ENCODE results near the gene SYCE3.

Gene SYCE3

GRCh38 chr22:50548921-50549790 is 13.6 kb downstream of the SYCE3 start:
- no peak for DNase-seq (ENCODE audit: low read depth)

- no peak for DNase-seq (ENCODE audit: low read depth)
These were observed 14.4 kb downstream of the SYCE3 start for GRCh38 chr22:50548040-50548920.

- no peak for DNase-seq (ENCODE audit: low read depth)
These were observed 15.3 kb downstream of the SYCE3 start for GRCh38 chr22:50547263-50547985.

DNA sequence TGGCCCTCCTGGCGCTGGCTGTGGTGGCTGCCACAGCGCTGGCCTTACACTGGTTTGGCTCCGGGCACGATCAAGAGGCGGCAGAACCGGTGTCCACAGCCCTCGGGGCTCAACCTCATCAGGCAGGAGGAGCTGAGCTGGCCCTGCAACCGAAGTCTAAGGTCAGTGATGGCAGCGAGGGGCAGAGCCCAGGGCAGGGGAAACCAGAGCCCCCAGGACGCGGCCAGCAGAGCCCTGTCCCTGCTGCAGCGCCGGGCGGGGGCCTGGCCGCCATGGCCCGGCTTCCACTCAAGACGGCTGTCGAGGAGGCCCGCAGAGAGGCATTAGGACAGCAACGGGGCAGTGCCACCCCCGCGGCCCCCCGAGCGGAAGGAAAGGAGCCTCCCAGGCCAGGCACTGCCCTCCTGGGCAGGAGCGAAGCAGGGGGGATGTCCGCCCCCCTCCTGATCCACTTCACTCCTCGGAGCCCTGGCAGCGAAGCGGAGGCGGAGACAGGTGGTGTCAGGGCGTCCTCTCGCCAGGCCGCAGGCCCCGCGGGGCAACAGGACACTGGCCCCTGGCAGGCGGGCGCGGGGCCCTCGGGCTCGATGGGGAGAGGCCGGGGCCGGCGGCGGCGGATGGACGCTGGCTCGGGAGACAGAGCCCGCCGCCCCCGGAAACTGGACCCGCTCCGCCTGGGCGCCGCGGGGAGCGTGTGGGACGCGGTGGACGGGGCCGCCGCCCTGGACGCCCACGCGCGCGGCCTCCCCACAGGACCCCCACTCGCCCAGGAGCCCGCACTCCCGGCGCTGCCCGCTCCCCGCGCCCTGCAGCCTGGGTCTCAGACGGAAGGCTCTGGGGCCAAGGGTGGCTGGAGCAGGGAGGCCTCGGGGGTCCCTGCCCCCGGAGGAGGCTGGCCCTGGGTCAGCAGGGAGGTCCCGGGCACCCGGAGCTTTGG is 16.1 kb downstream of the SYCE3 start:
- DNase-seq (ENCODE audit: low read depth): no peak

- DNase-seq (ENCODE audit: low read depth): no peak
These were observed 17.0 kb downstream of the SYCE3 start, which contains the start of gene KLHDC7B for GRCh38 chr22:50545522-50546325. KLHDC7B (plus strand) TSS chr22:50545899; CDS start chr22:50546244, 345 bp downstream.

GRCh38 chr22:50544746-50545253 is 17.9 kb downstream of the SYCE3 start:
- no peak for DNase-seq (ENCODE audit: low read depth)

DNA sequence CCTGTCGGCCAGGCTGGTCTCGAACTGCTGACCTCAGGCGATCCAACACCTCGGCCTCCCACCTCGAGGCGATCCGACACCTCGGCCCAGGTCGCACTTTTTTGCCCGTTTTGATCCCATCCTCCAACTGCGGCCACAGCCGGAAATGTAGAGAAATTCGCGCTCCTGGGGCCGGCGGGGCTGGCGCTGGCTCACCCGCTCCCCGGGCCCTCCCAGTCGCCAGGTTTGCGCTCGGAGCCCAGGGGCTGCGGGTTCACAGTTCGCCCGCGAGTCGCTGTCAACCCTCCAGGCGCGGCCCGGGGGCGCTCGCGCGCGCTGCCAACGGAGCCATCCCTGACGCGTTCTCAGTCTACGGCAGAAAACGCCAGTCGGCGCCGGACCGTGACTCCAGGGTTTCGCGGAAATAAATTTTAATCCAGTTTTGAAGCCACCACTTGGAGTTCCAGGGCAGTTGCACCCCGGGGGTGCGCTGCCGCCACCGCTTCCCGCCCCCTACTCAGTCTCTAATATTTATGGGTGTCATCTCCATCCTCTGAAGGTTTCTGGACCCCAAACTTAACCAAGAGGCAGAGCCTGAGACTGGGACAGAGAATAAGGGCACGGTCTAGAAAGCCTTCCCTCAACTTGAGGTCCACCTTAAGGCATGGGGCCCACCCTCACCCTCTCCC is 18.5 kb downstream of the SYCE3 start:
- DNase-seq (ENCODE audit: low read depth): peak; percentile 62

GRCh38 chr22:50542416-50542927 is 20.2 kb downstream of the SYCE3 start:
- peak; percentile 50 for DNase-seq (ENCODE audit: low read depth)

GRCh38 chr22:50541667-50542026 is 21.1 kb downstream of the SYCE3 start:
- peak; percentile 91 for DNase-seq (ENCODE audit: low read depth)

DNA sequence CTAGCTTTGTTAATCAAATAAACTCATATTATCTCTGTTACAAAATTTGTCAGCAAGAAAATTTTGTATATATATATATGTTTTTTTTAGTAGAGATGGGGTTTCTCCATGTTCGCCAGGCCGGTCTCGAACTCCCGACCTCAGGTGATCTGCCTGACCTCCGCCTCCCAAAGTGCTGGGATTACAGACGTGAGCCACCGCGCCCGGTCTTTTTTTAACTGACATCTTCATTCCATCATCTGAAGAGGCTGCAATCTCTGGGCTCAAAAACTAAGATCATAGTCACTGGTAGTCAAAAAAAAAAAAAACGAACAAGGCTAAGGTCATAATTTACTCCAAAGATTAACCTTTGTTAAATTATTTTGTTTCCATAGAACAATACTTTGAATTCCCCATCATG is 22.3 kb downstream of the SYCE3 start:
- DNase-seq (ENCODE audit: low read depth): no peak

GRCh38 chr22:50537765-50538164 is 25.0 kb downstream of the SYCE3 start:
- no peak for DNase-seq (ENCODE audit: low read depth)

DNA sequence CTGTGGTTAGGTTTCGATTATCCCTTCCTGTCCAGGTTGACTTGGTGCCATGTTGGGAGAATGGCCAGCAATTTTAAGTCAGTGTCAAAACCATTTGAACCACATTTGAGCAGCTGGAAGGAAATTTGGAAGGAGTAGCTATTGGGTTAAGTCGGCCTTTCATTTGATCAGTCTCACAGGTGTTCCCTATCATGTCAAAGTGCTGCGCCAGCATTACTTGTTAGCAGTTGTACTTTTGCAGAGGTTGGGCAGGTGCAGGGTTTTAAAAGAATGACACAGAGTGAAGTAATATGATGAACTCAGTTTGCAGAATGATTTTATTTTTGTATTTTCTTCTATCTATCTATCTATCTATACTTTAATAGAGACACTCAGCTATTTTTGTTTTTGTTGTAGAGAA is 26.5 kb downstream of the SYCE3 start:
- no peak for DNase-seq (ENCODE audit: low read depth)

DNA sequence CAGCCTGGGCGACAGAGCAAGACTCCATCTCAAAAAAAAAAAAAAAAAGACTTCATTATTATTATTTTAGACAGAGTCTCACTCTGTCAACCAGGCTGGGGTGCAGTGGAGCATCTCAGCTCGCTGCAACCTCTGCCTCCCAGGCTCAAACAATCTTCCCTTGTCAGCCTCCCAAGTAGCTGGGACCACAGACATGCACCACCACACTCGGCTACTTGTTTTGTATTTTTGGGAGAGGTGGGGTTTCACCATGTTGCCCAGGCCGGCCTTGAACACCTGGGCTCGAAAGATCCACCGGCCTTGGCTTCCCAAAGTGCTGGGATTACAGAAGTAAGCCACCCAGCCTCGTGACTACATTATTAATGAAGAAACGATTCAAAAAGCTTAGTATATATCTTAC is 27.6 kb downstream of the SYCE3 start:
- no peak for DNase-seq (ENCODE audit: low read depth)

GRCh38 chr22:50533856-50534711 is 28.6 kb downstream of the SYCE3 start:
- DNase-seq (ENCODE audit: low read depth): peak; percentile 55

GRCh38 chr22:50532824-50533796 is 29.6 kb downstream of the SYCE3 start:
- no peak for DNase-seq (ENCODE audit: low read depth)

- DNase-seq (ENCODE audit: low read depth): peak; percentile 62
These were observed 30.6 kb downstream of the SYCE3 start for GRCh38 chr22:50531962-50532674.

All from iris pigment epithelial cell (primary cell).